HepG2 (cell line): ENCODE data around the gene MAP3K20. TPM values are rescaled to one million over a fixed set of nuclear protein-coding genes. Genes with fewer than 3 reads are reported as not detected.

Experiments
- ATAC-seq: fragments of 200-7000 bp; cut with Tn5 transposase; 3 replicates; pipeline ENCODE4 v1.9.1; 2020; ENCODE audit warnings: mild to moderate bottlenecking, moderate library complexity
- BruUV-seq: library from RNA; stranded (reverse); fragments of 400-500 nt; replicated peaks from 2 replicates; lab custom pipeline; 2021; lab: Mats Ljungman, UMichigan
- CTCF ChIA-PET: fragments of 300-600 bp; formaldehyde crosslinking; extraction: SDS; loops from one replicate; lab custom pipeline; 2021; ENCODE audit warnings: low total read pairs, inconsistent platforms, low intra/inter-chr PET ratio; lab: Yijun Ruan, JAX
- POLR2A ChIA-PET: fragments of 350-600 bp; sonication (Branson Sonifier 250); formaldehyde crosslinking; loops from one replicate; lab custom pipeline; 2020; ENCODE audit warnings: antibody characterized with exemption, inconsistent platforms; lab: Yijun Ruan, JAX
- DNase-seq: peaks from one replicate; pipeline ENCODE4 v3.0.0-alpha.2; 2015; ENCODE audit warnings: low spot score
- FAIRE-seq: peaks from 3 replicates; lab custom pipeline; 2011; peaks lifted over from hg19 to GRCh38; lab: Jason Lieb, UNC
- H2AFZ ChIP-seq: one replicate; pipeline ENCODE4 v1.6.1; 2011; ENCODE audit warnings: low read length, inconsistent platforms
- H3K27ac ChIP-seq: fragments of 300-600 bp; 3 replicates; pipeline ENCODE4 v1.8.0; 2011; ENCODE audit warnings: mixed run types, mild to moderate bottlenecking, mixed read lengths, low read length, inconsistent platforms; ENCODE audit not compliant: insufficient read depth; ENCODE audit errors: extremely low read length
- H3K27me3 ChIP-seq, 2 experiments: fragments of 200-600 bp in 1 of 2; 2 replicates in 1 of 2; 3 replicates in 1 of 2; pipeline versions ENCODE4 v1.6.0 to v1.8.0; 2011; ENCODE audit warnings: low read length in 2 of 2, mild to moderate bottlenecking in 2 of 2, moderate library complexity in 2 of 2, inconsistent platforms in 1 of 2; ENCODE audit not compliant: insufficient read depth in 2 of 2, control insufficient read depth in 1 of 2
- H3K36me3 ChIP-seq, 2 experiments: fragments of 200-600 bp in 1 of 2; replicated peaks in 1 of 2; 2 replicates in 1 of 2; 3 replicates in 1 of 2; pipeline versions ENCODE4 v1.5.1 to v1.8.0; 2011; ENCODE audit warnings: low read length in 2 of 2, inconsistent platforms in 1 of 2; ENCODE audit not compliant: insufficient read depth in 2 of 2, control insufficient read depth in 1 of 2
- H3K4me1 ChIP-seq: 2 replicates; pipeline ENCODE4 v1.5.1; 2012; ENCODE audit warnings: low read length, inconsistent platforms; ENCODE audit not compliant: insufficient read depth
- H3K4me2 ChIP-seq: 2 replicates; pipeline ENCODE4 v1.6.0; 2011; ENCODE audit warnings: low read depth, low read length, inconsistent platforms
- H3K4me3 ChIP-seq, 3 experiments: fragments of 200-600 bp in 1 of 3; sonication (generic), shearing (Covaris generic) in 1 of 3; replicated peaks in 1 of 3; 2 replicates each; pipeline ENCODE4 v1.5.1; 2011 to 2016; ENCODE audit warnings: low read length in 3 of 3, inconsistent platforms in 2 of 3, low read depth in 2 of 3, mild to moderate bottlenecking in 2 of 3, control low read depth in 1 of 3, mixed read lengths in 1 of 3; ENCODE audit not compliant: insufficient read depth in 1 of 3
- H3K79me2 ChIP-seq: one replicate; pipeline ENCODE4 v1.6.1; 2011; ENCODE audit warnings: low read length, inconsistent platforms; ENCODE audit not compliant: insufficient read depth
- H3K9ac ChIP-seq: 2 replicates; pipeline ENCODE4 v1.6.0; 2011; ENCODE audit warnings: mild to moderate bottlenecking, low read depth, low read length, inconsistent platforms; ENCODE audit not compliant: insufficient read depth
- H3K9me3 ChIP-seq: 2 replicates; pipeline ENCODE4 v1.5.1; 2012; ENCODE audit warnings: mild to moderate bottlenecking, low read length
- H4K20me1 ChIP-seq: 2 replicates; pipeline ENCODE4 v1.6.0; 2011; ENCODE audit warnings: inconsistent platforms, mild to moderate bottlenecking, low read length, moderate library complexity; ENCODE audit not compliant: insufficient read depth
- AHR ChIP-seq: IDR thresholded peaks from 2 replicates; pipeline ENCODE4 v1.6.1; 2018; ENCODE audit warnings: missing genetic modification reagents, missing compliant biosample characterization
- MAFK ChIP-seq, 2 experiments: IDR thresholded peaks in 1 of 2; conservative IDR thresholded peaks in 1 of 2; 2 replicates each; pipeline ENCODE4 v1.6.1; 2011; ENCODE audit warnings: improper control_type of control experiment in 2 of 2, low read length in 2 of 2
- MXD4 ChIP-seq: IDR thresholded peaks from 2 replicates; pipeline ENCODE4 v1.6.1; 2016; ENCODE audit warnings: mild to moderate bottlenecking, missing biosample characterization, missing genetic modification reagents
- NCOA1 ChIP-seq: sonication (generic); formaldehyde crosslinking; IDR thresholded peaks from 2 replicates; pipeline ENCODE4 v1.9.0; 2021; ENCODE audit warnings: missing genetic modification reagents
- ZNF10 ChIP-seq: sonication (generic); formaldehyde crosslinking; IDR thresholded peaks from 2 replicates; pipeline ENCODE4 v1.4.0; 2020; ENCODE audit warnings: mild to moderate bottlenecking, low read depth, missing genetic modification reagents, borderline replicate concordance
- ZNF562 ChIP-seq: sonication (generic); formaldehyde crosslinking; IDR thresholded peaks from 2 replicates; pipeline ENCODE4 v1.8.0; 2022; ENCODE audit warnings: missing genetic modification reagents, borderline replicate concordance
- ZNF569 ChIP-seq: sonication (generic); formaldehyde crosslinking; IDR thresholded peaks from 2 replicates; pipeline ENCODE4 v1.5.0; 2020; ENCODE audit warnings: mild to moderate bottlenecking, missing genetic modification reagents, moderate library complexity, borderline replicate concordance
- ZNF670 ChIP-seq: sonication (generic); formaldehyde crosslinking; IDR thresholded peaks from 2 replicates; pipeline ENCODE4 v1.8.0; 2022; ENCODE audit warnings: mild to moderate bottlenecking, missing genetic modification reagents, borderline replicate concordance
- ZNF713 ChIP-seq: sonication (generic); formaldehyde crosslinking; IDR thresholded peaks from 2 replicates; pipeline ENCODE4 v1.4.0; 2020; ENCODE audit warnings: mild to moderate bottlenecking, missing genetic modification reagents
- ZNF792 ChIP-seq: IDR thresholded peaks from 2 replicates; pipeline ENCODE4 v1.6.1; 2016
- ZSCAN12 ChIP-seq: sonication (generic); formaldehyde crosslinking; IDR thresholded peaks from 2 replicates; pipeline ENCODE4 v1.9.0; 2021; ENCODE audit warnings: mild to moderate bottlenecking, missing genetic modification reagents
- WGBS: methylation state at CpG from one replicate; pipeline ENCODE4 v1.1.6; 2017; ENCODE audit warnings: low lambda C conversion rate; 5-methylcytosine and 5-hydroxymethylcytosine counted together
- in situ Hi-C: cut with HindIII; loops from 2 replicates; pipeline ENCODE4 v1.10.0; 2017; ENCODE audit warnings: low pct_unique_long_range_greater_than_20kb; ENCODE audit not compliant: extremely low pct_ligation_motif_present
- intact Hi-C: fragments of 100-400 bp; cut with micrococcal nuclease; formaldehyde crosslinking; loops from one replicate; pipeline ENCODE4 v1.10.0; 2022; ENCODE audit not compliant: unreplicated experiment
- polyA plus RNA-seq, 8 experiments: library from polyadenylated mRNA; depleted of rRNA in 3 of 8; stranded (reverse) in 7 of 8; unstranded in 1 of 8; fragments of >200 nt; fragmentation: Illumina TruSeq in 4 of 8; extraction: Trizol in 4 of 8; gene quantifications; 2 replicates each; pipeline versions ENCODE4 v1.2.1 to v1.2.3, GENCODE V29; 2011 to 2016; ENCODE audit warnings: low read depth in 4 of 8, missing spikeins in 1 of 8, mixed read lengths in 1 of 8; ENCODE audit not compliant: insufficient read depth in 1 of 8
- total RNA-seq, 5 experiments: library from RNA; depleted of rRNA; stranded (reverse); fragments of >200 nt; fragmentation: Illumina TruSeq; extraction: Trizol; gene quantifications; 2 replicates each; pipeline ENCODE4 v1.2.3, GENCODE V29; 2016; ENCODE audit warnings: low read depth in 1 of 5
- TF ChIP-seq, protein P1 (sequence below): sonication (generic); formaldehyde crosslinking; IDR thresholded peaks from 2 replicates; pipeline ENCODE4 v1.5.0; 2020; ENCODE audit warnings: missing genetic modification reagents
- TF ChIP-seq, protein P2 (sequence below): sonication (generic); formaldehyde crosslinking; IDR thresholded peaks from 2 replicates; pipeline ENCODE4 v1.4.0; 2020; ENCODE audit warnings: mild to moderate bottlenecking, missing genetic modification reagents
- TF ChIP-seq, protein P3 (sequence below), 2 experiments: fragments of 450-650 bp in 1 of 2; sonication (generic) in 1 of 2; formaldehyde crosslinking; IDR thresholded peaks; 2 replicates each; pipeline versions ENCODE4 v1.5.0 to v1.8.0; 2020 to 2022; ENCODE audit warnings: mild to moderate bottlenecking in 1 of 2, missing genetic modification reagents in 1 of 2
- TF ChIP-seq, protein P4 (sequence below): IDR thresholded peaks from 2 replicates; pipeline ENCODE4 v1.6.1; 2016; ENCODE audit warnings: mild to moderate bottlenecking, missing biosample characterization, missing genetic modification reagents
- TF ChIP-seq, protein P5 (sequence below): sonication (generic); formaldehyde crosslinking; IDR thresholded peaks from 2 replicates; pipeline ENCODE4 v1.4.0; 2020; ENCODE audit warnings: missing genetic modification reagents

The MAP3K20 gene
- total and polyA plus RNA-seq, 2 of the 13 experiments (the other 11 are each of a cell fraction or from before 2014, with no cell fraction given), result 5.2 to 13.5 TPM

DNA sequence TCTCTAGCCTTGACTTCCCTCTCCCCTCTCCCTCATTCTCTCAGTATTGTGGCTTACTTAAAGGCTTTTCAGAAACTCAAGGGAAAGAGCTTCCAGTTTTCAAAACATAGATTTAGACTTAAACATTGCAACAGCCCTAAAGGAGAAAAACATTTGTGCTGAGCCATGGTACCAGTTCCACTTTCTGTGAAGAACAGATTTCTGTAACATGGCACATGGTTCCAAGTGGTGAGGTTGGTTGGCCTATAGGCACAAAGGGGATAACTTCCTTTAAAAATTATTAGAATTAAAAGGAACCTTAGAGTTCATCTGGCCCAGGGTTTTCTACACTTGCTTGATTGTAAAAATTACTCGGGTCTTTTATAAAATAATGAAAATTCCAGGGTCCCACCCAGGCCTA, 140.4 kb downstream of the MAP3K20 start:
- ATAC-seq, result no peak
- no peak overlapping the region for H2AFZ ChIP-seq
- DNase-seq, result no peak
- peaks cover 11% of the 10 kb centered on the region for H3K4me1 ChIP-seq
- H3K4me2 ChIP-seq, result no peak overlapping the region
- no peak overlapping the region for H3K27ac ChIP-seq
- WGBS, result 74% methylated on average over 1 of the region's 1 CpG
- no peaks in the 10 kb centered on the region for H3K9me3 ChIP-seq
- H3K27me3 ChIP-seq, result no peaks in the 10 kb centered on the region
- no peak overlapping the region for H3K9ac ChIP-seq
- intact Hi-C loops (no loop called here), in situ Hi-C loops (no loop called here)
- peaks cover 0 to 2% of the 10 kb centered on the region in 2 experiments; a peak in 1 of 5 replicates for H3K36me3 ChIP-seq
- CTCF ChIA-PET, result no interaction called here
- no peaks in the 10 kb centered on the region for H4K20me1 ChIP-seq
- POLR2A ChIA-PET, result no interaction called here
- H3K79me2 ChIP-seq, result no peaks in the 10 kb centered on the region
- no peak overlapping the region for H3K4me3 ChIP-seq
- no TSS peak for BruUV-seq
- no peak for FAIRE-seq
- no peak for TF ChIP-seq ZNF792 (CRISPR knock-in tag)
- no peak for TF ChIP-seq AHR (CRISPR knock-in tag)
- TF ChIP-seq, protein P1, sequence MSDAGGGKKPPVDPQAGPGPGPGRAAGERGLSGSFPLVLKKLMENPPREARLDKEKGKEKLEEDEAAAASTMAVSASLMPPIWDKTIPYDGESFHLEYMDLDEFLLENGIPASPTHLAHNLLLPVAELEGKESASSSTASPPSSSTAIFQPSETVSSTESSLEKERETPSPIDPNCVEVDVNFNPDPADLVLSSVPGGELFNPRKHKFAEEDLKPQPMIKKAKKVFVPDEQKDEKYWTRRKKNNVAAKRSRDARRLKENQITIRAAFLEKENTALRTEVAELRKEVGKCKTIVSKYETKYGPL (CRISPR knock-in tag), result no peak
- no peak for TF ChIP-seq ZNF10 (CRISPR knock-in tag)
- no peak for TF ChIP-seq ZNF569
- TF ChIP-seq MXD4 (CRISPR knock-in tag), result no peak
- no peak for TF ChIP-seq ZSCAN12 (CRISPR knock-in tag)
- TF ChIP-seq MAFK (conservative IDR thresholded peaks at IDR 0.05 in 1 of 2, IDR thresholded peaks at IDR 0.05 in 1 of 2; ENCODE audit: low read length in 2 of 2), result no peak

DNA sequence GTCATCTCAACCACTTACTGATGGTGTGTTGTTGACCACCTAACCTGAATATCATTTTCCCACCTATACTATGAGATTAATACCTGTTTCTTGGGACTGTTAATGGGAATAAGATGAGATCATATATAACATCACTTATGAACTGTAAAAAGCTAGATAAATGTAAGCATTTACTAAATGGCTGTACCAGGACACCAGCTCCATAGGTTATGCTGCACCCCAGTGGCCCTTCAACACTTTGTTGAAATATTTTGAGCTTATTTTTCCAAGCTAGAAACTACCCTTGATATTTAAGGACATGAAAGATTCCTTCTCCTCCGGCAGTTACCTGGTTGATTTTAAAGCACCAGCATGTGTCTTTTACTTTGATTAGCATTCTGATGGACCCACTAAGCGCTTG, 141.0 kb downstream of the MAP3K20 start:
- POLR2A ChIA-PET, result no interaction called here
- H3K4me2 ChIP-seq, result no peak overlapping the region
- no peak for ATAC-seq
- TF ChIP-seq, protein P2, sequence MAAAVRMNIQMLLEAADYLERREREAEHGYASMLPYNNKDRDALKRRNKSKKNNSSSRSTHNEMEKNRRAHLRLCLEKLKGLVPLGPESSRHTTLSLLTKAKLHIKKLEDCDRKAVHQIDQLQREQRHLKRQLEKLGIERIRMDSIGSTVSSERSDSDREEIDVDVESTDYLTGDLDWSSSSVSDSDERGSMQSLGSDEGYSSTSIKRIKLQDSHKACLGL (CRISPR knock-in tag), result no peak
- TF ChIP-seq ZNF713 (CRISPR knock-in tag) (no peak), ZNF670 (CRISPR knock-in tag) (no peak), ZNF562 (no peak), NCOA1 (no peak)
- TF ChIP-seq, protein P3, sequence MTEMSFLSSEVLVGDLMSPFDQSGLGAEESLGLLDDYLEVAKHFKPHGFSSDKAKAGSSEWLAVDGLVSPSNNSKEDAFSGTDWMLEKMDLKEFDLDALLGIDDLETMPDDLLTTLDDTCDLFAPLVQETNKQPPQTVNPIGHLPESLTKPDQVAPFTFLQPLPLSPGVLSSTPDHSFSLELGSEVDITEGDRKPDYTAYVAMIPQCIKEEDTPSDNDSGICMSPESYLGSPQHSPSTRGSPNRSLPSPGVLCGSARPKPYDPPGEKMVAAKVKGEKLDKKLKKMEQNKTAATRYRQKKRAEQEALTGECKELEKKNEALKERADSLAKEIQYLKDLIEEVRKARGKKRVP (CRISPR knock-in tag; IDR thresholded peaks at IDR 0.05), result no peak
- TF ChIP-seq, protein P4, sequence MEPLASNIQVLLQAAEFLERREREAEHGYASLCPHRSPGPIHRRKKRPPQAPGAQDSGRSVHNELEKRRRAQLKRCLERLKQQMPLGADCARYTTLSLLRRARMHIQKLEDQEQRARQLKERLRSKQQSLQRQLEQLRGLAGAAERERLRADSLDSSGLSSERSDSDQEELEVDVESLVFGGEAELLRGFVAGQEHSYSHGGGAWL (CRISPR knock-in tag), result no peak
- TF ChIP-seq, protein P5, sequence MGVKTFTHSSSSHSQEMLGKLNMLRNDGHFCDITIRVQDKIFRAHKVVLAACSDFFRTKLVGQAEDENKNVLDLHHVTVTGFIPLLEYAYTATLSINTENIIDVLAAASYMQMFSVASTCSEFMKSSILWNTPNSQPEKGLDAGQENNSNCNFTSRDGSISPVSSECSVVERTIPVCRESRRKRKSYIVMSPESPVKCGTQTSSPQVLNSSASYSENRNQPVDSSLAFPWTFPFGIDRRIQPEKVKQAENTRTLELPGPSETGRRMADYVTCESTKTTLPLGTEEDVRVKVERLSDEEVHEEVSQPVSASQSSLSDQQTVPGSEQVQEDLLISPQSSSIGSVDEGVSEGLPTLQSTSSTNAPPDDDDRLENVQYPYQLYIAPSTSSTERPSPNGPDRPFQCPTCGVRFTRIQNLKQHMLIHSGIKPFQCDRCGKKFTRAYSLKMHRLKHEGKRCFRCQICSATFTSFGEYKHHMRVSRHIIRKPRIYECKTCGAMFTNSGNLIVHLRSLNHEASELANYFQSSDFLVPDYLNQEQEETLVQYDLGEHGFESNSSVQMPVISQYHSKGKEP (CRISPR knock-in tag), result no peak

More for the DNA sequence above, 141.0 kb downstream of the MAP3K20 start:
- Histone ChIP-seq H4K20me1 (no peaks in the 10 kb centered on the region), H2AFZ (no peak overlapping the region), H3K36me3 (no peaks in the 10 kb centered on the region), H3K9me3 (no peaks in the 10 kb centered on the region), H3K27ac (no peak overlapping the region), H3K79me2 (no peaks in the 10 kb centered on the region), H3K9ac (no peak overlapping the region), H3K4me1 (peaks cover 11% of the 10 kb centered on the region), H3K4me3 (no peak overlapping the region), H3K27me3 (no peaks in the 10 kb centered on the region)
- 96% methylated on average over 2 of the region's 2 CpGs for whole genome bisulfite sequencing
- in situ Hi-C loops, result no loop called here
- intact Hi-C loops, result no loop called here
- no TSS peak for BruUV-seq
- no peak for DNase-seq
- FAIRE-seq, result no peak
- CTCF ChIA-PET, result no interaction called here
